Loucy (cell line): ENCODE measurements around the gene CHST11.
A peak's percentile ranks its signal among the peaks of the same experiment; 100 is the strongest.

ENCODE experiments used
- H2AFZ ChIP-seq: fragments of 200-600 bp; sonication (generic); 2 replicates; pipeline ENCODE4 v1.6.0; 2016; ENCODE audit warnings: antibody characterized with exemption, mild to moderate bottlenecking, low read length, moderate library complexity
- H3F3A ChIP-seq: fragments of 200-600 bp; 2 replicates; pipeline ENCODE4 v1.6.0; 2016; ENCODE audit warnings: antibody characterized with exemption, low read depth, mild to moderate bottlenecking
- H3K27me3 ChIP-seq: fragments of 200-600 bp; sonication (generic); 2 replicates; pipeline ENCODE4 v1.6.1; 2014; ENCODE audit warnings: low read length, mild to moderate bottlenecking; ENCODE audit not compliant: insufficient read depth, poor library complexity, severe bottlenecking
- H3K36me3 ChIP-seq: fragments of 200-600 bp; sonication (generic); 2 replicates; pipeline ENCODE4 v1.6.1; 2016; ENCODE audit warnings: low read length; ENCODE audit not compliant: insufficient read depth
- H3K4me1 ChIP-seq: fragments of 200-600 bp; sonication (generic); 2 replicates; pipeline ENCODE4 v1.5.1; 2014; ENCODE audit warnings: low read length, mild to moderate bottlenecking; ENCODE audit not compliant: insufficient read depth, poor library complexity, severe bottlenecking
- H3K4me2 ChIP-seq: fragments of 200-600 bp; sonication (generic); 2 replicates; pipeline ENCODE4 v1.6.0; 2014; ENCODE audit warnings: antibody characterized with exemption, low read length, low read depth, mild to moderate bottlenecking; ENCODE audit not compliant: poor library complexity, severe bottlenecking
- H3K4me3 ChIP-seq: fragments of 200-600 bp; sonication (generic); 2 replicates; pipeline ENCODE4 v1.5.1; 2014; ENCODE audit warnings: low read length, mild to moderate bottlenecking, mixed read lengths; ENCODE audit not compliant: poor library complexity, severe bottlenecking
- H3K79me2 ChIP-seq: fragments of 200-600 bp; sonication (generic); 2 replicates; pipeline ENCODE4 v1.6.1; 2014; ENCODE audit warnings: low read length; ENCODE audit not compliant: insufficient read depth
- H3K9ac ChIP-seq: fragments of 200-600 bp; sonication (generic); 2 replicates; pipeline ENCODE4 v1.6.0; 2014; ENCODE audit warnings: mild to moderate bottlenecking, low read depth, low read length, moderate library complexity; ENCODE audit not compliant: poor library complexity, severe bottlenecking
- H3K9me2 ChIP-seq: fragments of 200-600 bp; sonication (generic); replicated peaks from 2 replicates; pipeline ENCODE4 v1.6.1; 2016; ENCODE audit warnings: low read depth, low read length, mixed read lengths
- H3K9me3 ChIP-seq: fragments of 200-600 bp; sonication (generic); 2 replicates; pipeline ENCODE4 v1.6.1; 2014; ENCODE audit warnings: mild to moderate bottlenecking, antibody characterized with exemption, low read length, low read depth; ENCODE audit not compliant: insufficient read depth
- H4K20me1 ChIP-seq: fragments of 200-600 bp; sonication (generic); 2 replicates; pipeline ENCODE4 v1.6.0; 2014; ENCODE audit warnings: antibody characterized with exemption, low read length, mild to moderate bottlenecking; ENCODE audit not compliant: insufficient read depth, poor library complexity, severe bottlenecking
- CTCF ChIP-seq: fragments of 200-600 bp; sonication (generic); conservative IDR thresholded peaks from 2 replicates; pipeline ENCODE4 v1.5.1; 2014; ENCODE audit warnings: mild to moderate bottlenecking, antibody characterized with exemption, low read length
- EZH2phosphoT487 ChIP-seq: fragments of 200-600 bp; IDR thresholded peaks from 2 replicates; pipeline ENCODE4 v1.6.1; 2018; ENCODE audit warnings: antibody characterized with exemption, mild to moderate bottlenecking, moderate library complexity, borderline replicate concordance

CHST11 gene

GRCh38 chr12:104462931-104463339, 6.2 kb downstream of the CHST11 start:
- Histone ChIP-seq H3K36me3 (peaks cover 25% of the 10 kb centered on the region), H3K27me3 (peaks cover 4% of the 10 kb centered on the region), H3K4me3 (peak overlapping the region; percentile 97), H3K9me2 (no peaks in the 10 kb centered on the region), H3K9ac (peak overlapping the region; percentile 71), H3K4me1 (peaks cover 66% of the 10 kb centered on the region), H3F3A (peaks cover 20% of the 10 kb centered on the region; the same call in 1 of the 2 replicates), H3K79me2 (peaks cover 100% of the 10 kb centered on the region), H3K4me2 (peak overlapping the region; percentile 98), H2AFZ (no peak overlapping the region), H4K20me1 (peaks cover 89% of the 10 kb centered on the region), H3K9me3 (no peaks in the 10 kb centered on the region)
- TF ChIP-seq CTCF (no peak), EZH2phosphoT487 (no peak)

- no peaks in the 10 kb centered on the region for H3K9me2 ChIP-seq
- peaks cover under 1% of the 10 kb centered on the region for H3K27me3 ChIP-seq
- peaks cover 20% of the 10 kb centered on the region; the same call in 1 of the 2 replicates for H3F3A ChIP-seq
- H3K4me2 ChIP-seq = peak overlapping the region; percentile 98
- peaks cover 22% of the 10 kb centered on the region for H3K36me3 ChIP-seq
- H2AFZ ChIP-seq = no peak overlapping the region
- H4K20me1 ChIP-seq = peaks cover 89% of the 10 kb centered on the region
- H3K9me3 ChIP-seq = no peaks in the 10 kb centered on the region
- peaks cover 100% of the 10 kb centered on the region for H3K79me2 ChIP-seq
- TF ChIP-seq CTCF (no peak), EZH2phosphoT487 (no peak)
- peak overlapping the region; percentile 97 for H3K4me3 ChIP-seq
- H3K9ac ChIP-seq = peak overlapping the region; percentile 71
- H3K4me1 ChIP-seq = peaks cover 70% of the 10 kb centered on the region
Measured at GRCh38 chr12:104463368-104463767, 6.6 kb downstream of the CHST11 start.

- Histone ChIP-seq H3K9me2 (no peaks in the 10 kb centered on the region), H3K79me2 (peaks cover 100% of the 10 kb centered on the region), H3K4me3 (peak overlapping the region; percentile 97), H2AFZ (no peak overlapping the region), H3K27me3 (no peaks in the 10 kb centered on the region), H3K9me3 (no peaks in the 10 kb centered on the region), H3K9ac (peak overlapping the region; percentile 71), H3K4me1 (peaks cover 79% of the 10 kb centered on the region), H4K20me1 (peaks cover 83% of the 10 kb centered on the region), H3K36me3 (peaks cover 12% of the 10 kb centered on the region), H3K4me2 (peak overlapping the region; percentile 98), H3F3A (peaks cover 25% of the 10 kb centered on the region; the same call in 1 of the 2 replicates)
- TF ChIP-seq CTCF = no peak
- TF ChIP-seq EZH2phosphoT487 = no peak
Measured at GRCh38 chr12:104464899-104465298, 8.2 kb downstream of the CHST11 start.
